GM12872 (cell line): ENCODE measurements around the gene SLC16A11.

ENCODE experiments used
- CTCF ChIP-seq: IDR thresholded peaks from 3 replicates; pipeline ENCODE4 v1.5.1; 2011; ENCODE audit warnings: low read depth, mild to moderate bottlenecking, low read length, moderate library complexity; ENCODE audit not compliant: insufficient read depth

Gene SLC16A11

GRCh38 chr17:6995500-6996255 is 48.2 kb downstream of the SLC16A11 start, which contains the start of gene ALOX12:
TSS of gene ALOX12 (plus strand) at chr17:6996049. CDS start at chr17:6996118, 69 bp downstream.
- no peak for TF ChIP-seq CTCF

- no peak for TF ChIP-seq CTCF
These were observed 49.1 kb downstream of the SLC16A11 start for GRCh38 chr17:6994666-6995256.

- no peak for TF ChIP-seq CTCF
These were observed 49.7 kb downstream of the SLC16A11 start for GRCh38 chr17:6994118-6994598.
